ENCODE measurements around the gene SPEF1.

SPEF1 gene

DNA sequence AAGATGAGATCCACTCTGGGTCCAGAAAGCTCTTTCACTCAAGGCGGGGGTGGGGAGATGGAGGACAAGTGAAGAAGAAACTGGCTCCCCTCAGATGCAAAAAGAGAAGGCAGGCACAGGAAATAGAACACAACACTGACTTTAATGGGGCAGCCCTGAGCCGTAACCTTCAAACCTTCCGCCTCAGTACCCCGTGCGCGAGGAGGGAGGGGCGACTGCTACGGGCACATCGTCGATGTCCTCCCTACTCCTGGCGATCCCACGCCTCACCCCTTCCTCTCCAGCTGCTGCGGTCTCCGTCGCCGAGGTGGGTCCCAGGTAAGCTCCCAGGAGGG, 3.9 kb downstream of the SPEF1 start:
- in situ Hi-C loops (cut with HindIII; ENCODE audit: low pct_ligation_motif_present, low pct_unique_long_range_greater_than_20kb, low sequenced_read_pairs), result no loop called here

DNA sequence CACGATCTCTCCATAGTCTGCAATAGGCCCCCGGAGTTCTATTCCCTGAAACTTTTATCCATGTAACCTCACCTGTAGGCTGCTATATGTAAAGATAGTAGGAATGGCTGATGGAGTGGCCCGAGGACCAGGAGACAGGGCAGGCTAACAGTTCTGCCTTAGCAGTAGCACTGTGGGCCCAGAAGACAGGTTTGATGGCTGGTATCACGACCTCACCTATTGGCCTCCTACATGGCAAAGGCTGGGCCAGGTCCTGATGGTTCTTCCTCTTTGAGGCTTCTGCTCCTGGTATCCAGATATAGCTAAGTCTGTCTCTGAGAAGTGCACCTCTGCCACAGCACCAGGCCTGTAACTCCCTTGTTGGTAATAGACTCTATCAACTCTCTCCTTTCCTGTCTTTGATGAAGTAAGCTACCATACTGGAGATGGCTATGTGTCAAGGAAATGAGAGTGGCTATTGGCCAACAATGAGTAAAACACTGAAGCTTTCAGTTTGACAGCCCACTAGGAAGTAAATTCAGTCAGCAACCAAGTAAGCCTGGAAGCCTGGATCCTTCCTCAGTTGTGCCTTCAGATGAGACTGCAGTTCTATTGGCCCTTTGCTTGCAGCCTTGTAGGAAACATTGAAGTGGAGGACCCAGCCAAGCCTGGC, 5.7 kb downstream of the SPEF1 start:
- in situ Hi-C loops (cut with HindIII; ENCODE audit: low pct_ligation_motif_present, low pct_unique_long_range_greater_than_20kb, low sequenced_read_pairs), result no loop called here
- no peak for DNase-seq

More for the DNA sequence above, 3.9 kb downstream of the SPEF1 start:
- DNase-seq, result no peak

DNA sequence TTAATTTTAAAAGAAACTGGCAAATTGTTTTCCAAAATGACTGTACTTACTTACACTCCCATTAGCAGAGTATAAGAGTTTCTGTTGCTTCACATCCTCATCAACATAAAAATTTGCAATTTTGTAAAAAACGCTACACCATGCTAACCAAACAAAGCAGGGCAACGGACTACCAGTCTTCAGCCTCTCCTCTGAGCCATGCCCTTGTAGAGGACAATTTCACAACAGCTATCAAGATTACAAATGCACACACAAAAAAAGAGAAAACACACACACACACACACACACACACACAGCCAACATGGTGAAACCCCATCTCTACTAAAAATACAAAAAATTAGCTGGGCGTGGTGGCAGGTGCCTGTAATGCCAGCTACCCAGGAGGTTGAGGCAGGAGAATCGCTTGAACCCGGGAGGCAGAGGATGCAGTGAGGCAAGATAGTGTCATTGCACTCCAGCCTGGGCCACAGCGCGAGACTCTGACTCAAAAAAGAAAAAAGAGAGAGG, 9.6 kb downstream of the SPEF1 start:
- no peak for DNase-seq
- in situ Hi-C loops (cut with HindIII; ENCODE audit: low pct_ligation_motif_present, low pct_unique_long_range_greater_than_20kb, low sequenced_read_pairs), result no loop called here

DNA sequence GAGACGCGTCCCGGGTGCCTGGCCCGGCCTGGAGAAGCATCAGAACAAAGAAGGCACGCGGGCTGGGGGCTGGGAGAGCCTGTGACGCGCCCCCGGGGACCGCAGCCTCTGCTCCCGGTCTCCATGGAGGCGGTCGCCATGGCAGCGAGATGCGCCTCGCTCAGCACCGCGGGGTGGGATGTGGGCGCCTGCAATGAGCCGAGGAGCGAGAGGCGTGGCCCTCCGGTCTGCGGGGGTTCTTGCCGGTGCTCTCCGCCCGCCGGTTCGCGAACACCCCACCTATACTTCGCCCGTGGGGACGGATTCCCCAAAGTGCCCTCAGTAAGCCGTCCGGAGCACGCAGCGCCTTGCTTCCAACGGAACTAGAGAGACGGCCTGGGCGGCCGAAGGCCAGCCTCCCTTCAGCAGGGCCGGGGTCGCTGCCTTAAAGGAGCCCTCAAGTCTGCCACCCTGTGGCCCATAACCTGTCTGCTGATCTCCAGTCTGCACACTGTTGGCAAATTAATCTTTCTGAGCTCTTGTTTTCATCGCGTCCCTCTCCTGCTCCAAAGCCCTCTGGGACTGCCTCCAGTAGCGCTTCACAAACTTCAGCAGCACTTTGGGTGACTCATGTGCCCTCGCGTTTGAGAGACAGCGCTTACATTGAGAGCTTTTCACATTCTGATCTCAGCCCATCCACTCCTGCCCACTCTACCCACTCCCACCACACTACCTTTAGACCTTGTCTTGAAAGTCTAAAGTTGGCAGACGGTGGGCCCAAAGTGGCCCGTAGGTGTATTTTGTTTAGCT, 12.7 kb downstream of the SPEF1 start:
- DNase-seq, result peak; percentile 80
- in situ Hi-C loops (cut with HindIII; ENCODE audit: low pct_ligation_motif_present, low pct_unique_long_range_greater_than_20kb, low sequenced_read_pairs), result no loop called here

DNA sequence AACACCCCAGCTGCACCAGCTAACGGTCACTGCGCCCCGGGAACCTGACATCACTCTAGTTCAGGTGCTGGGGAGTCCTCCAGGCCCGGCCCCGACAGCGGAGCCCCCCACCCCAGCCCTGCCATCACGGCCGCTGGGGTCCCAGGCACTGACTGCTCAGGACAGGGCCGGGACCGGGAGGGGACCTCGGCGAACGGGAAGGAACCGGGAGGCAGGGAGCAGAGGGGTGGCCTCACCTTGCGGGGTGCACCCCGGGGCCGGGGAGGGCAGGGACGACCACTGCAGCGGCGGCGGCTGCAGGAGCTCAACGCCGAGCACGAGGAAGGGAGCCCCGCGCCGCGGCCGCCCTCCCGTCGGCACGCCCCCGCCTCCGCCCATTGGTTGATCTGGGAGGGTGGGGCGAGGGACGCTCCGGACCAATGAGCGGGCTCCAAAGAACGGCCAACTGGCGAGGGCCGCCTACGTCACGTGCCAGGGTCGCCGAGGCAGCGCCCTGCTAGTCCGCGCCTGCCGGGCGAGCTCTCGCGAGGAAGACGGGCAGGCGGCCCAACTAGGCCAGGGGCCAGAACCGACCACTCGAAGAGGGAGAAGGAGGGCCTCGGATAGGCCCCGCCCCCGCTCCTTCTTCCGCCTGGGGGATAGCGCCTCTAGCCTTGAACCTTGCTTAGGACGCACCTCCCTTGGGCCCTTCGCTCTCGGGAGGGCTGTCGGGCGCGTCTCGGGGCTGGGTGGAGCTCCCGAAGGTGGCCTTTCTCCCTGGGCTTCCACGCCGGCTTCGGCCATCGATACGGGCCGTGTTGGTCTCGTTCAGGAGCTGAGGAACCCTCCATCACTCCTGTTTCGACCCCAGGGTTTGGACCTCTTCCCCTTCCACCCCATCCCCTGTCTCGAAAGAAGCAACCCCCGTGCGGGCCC, 13.6 kb downstream of the SPEF1 start, which contains the start of gene ADISSP:
TSS of gene ADISSP (minus strand) at position 327 of the 915 bp plus-strand sequence. CDS start 7,653 bp downstream, outside the sequence.
- in situ Hi-C loops (cut with HindIII; ENCODE audit: low pct_ligation_motif_present, low pct_unique_long_range_greater_than_20kb, low sequenced_read_pairs), result no loop called here
- DNase-seq, result peak; percentile 96

DNA sequence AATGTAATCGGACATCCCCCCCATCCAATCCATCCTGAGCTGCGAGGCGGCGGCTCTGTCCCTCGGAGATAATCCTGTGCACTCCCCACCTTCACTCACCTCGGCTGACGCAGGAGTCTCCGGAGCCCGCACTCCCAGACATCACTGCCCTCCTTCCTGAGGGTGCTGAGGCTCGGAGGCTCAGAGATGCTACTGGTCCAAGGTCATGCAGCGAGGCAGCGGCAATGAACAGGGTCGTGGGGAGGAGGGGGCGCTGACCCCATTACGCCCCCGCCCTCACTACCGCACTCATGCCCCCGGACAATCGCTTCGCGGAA, 14.2 kb downstream of the SPEF1 start:
- peak; percentile 11 for DNase-seq
- in situ Hi-C loops (cut with HindIII; ENCODE audit: low pct_ligation_motif_present, low pct_unique_long_range_greater_than_20kb, low sequenced_read_pairs), result no loop called here

DNA sequence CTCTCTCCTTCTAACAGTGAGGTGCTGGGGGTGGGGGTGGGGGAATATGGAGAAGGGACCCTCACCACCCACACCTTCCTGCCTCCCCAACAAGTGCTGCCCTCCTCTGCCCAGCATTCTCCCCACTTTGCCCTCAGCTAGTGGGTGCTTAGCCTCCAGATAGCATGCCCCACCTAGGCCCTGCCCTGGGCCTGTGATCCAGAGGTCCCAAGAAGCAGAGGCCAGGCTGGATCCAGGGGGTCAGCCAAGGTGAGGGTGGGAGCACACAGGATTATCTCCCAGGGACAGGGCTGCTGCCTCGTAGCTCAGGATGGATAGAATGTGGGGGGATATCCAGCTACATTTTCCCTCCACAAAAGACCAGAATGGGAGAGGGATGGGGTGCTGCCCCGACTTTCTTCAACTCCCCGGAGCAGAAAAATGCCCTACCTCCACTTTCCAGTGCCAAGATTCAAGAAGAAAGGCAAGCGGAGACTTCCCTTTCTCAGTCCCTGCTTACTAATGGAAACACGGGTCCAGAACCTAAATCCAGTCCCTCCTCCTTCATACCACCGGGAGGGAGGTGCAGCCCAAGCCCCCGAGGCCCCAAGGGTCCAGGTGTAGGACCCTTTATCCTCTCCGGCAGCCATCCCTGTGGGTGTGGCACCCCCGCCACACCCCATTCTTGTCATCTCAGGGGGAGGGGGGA, 14.7 kb downstream of the SPEF1 start:
- in situ Hi-C loops (cut with HindIII; ENCODE audit: low pct_ligation_motif_present, low pct_unique_long_range_greater_than_20kb, low sequenced_read_pairs), result no loop called here
- DNase-seq, result no peak

DNA sequence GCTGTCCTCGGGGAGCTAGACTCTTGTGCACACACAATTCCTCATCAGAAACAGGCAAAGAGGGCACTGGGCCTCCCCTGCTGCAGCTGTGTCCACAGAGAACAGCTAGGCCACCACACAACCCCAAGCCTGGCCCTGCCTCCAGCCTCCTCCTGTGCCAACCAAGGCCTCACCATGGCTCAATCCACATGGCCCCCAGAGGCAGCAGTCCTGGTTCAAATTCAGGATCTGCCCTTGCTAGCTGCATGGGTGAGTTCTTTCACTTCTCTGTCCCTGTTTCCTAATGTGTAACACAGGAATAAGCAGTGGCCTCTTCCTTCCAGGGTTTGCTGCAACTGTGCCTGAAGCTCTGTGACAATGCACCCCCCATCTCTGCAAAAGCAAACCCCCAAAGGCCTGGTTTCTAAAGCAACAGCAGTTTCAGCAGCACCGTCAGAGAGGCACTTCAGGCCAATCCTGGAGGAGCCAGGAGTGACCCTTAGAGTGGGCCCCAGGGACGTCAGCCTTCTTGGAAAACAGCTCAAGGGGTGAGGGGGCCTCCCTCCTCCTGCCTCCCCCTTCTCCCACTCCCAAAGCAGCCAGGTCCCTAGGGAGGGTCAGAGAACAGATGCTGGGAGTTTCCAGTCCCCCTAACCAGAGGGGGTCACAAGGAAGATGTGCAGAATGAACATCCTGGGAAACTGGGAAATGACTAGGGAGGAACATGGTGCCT, 15.9 kb downstream of the SPEF1 start:
- in situ Hi-C loops (cut with HindIII; ENCODE audit: low pct_ligation_motif_present, low pct_unique_long_range_greater_than_20kb, low sequenced_read_pairs), result no loop called here

DNA sequence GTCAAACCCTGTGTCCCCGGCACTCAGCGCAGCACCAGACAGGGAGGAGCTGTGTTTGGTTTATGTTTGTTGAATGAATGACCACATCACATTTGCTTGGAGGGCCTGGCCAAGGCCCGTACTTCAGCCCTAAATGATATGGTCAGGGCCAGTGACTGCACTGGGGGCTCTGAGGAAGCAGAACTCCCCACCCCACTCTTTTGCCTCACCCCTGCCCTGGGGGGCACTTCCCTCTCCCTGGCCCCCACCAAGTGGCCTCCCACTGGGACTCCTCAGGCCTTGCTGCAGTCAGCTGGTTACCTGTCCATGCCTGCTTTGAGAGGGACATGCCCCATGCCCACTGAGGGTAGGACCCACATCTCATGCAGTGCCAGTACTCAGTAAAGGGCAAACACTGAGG, 16.6 kb downstream of the SPEF1 start:
- no peak for DNase-seq
- in situ Hi-C loops (cut with HindIII; ENCODE audit: low pct_ligation_motif_present, low pct_unique_long_range_greater_than_20kb, low sequenced_read_pairs), result no loop called here

More for the DNA sequence above, 15.9 kb downstream of the SPEF1 start:
- no peak for DNase-seq

DNA sequence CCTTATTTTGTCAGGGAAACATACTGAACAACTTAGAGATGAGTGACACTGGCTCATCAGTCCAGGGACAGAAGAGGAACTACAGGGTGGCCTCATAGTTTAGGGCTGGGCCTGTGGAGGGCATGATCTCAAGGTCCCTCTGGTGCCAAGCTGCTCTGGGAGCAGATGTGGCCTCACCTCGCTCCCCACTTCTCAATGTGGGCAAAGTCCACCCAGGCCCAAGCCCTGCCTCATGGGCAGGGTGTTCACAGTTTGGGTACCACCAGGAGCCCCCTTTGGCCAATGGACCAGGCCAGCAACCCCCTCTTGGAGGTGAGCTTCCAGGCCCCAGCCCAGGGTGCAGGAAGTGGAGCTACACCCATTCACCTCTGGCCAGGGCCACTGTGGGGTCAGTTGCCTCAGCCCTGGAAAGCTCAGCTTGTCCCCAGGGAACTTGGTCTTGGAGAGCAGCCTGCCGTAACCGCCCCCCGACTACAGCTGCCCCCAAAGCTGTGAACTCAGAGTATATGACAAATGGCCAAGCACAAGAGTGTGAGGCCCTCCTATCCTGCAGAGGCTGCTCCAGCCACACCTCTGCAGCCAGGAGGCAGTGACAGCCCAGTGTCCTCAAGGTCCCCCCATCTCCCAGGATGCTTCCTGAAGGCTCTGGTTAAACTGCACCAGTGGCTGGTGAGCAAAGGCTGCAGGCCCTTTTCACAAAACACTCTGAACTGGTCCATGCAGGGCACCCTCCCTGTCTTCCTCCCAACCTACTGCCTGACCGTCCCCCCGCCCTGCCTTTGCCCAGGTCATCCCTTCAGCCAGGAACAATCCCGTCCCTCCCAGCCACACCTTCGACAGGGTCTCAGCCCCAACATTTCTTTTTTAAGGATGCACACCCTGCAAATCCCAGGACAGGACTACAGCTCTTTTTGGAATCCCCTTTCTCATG, 17.3 kb downstream of the SPEF1 start:
- no peak for DNase-seq
- in situ Hi-C loops (cut with HindIII; ENCODE audit: low pct_ligation_motif_present, low pct_unique_long_range_greater_than_20kb, low sequenced_read_pairs), result no loop called here

DNA sequence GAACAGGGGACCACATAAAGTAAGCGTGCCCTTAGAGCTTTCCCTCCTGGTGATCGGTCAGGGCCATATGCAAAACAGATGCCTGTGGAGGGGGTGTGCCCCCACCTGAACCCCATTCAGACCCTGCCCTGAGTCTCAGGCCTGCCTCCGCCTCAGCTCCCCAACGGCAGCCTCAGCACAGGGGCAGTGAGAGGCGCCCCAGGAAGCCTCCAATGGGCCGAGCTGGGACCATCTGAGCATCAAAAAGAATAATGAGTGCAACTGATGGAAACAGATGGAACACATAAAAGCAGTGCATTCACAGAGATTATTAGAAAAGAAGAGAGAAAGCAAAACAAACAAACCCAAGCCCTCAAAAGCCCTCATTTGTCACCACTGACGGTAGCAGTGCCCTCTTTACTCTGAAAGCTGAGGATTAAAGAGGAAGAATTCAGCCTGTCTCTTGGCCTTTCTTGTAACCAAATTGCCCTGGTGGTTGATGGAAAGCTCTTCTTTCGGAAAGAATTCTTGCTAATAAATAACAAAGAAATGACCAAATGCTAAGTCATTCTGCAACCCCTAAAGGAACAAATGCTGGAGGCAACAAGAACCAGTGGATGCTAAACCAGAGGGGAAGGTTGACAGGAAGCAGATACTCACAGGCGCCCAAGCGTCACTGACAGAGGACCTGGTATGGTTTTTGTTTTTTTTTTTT, 20.4 kb downstream of the SPEF1 start:
- in situ Hi-C loops (cut with HindIII; ENCODE audit: low pct_ligation_motif_present, low pct_unique_long_range_greater_than_20kb, low sequenced_read_pairs), result no loop called here
- peak; percentile 39 for DNase-seq

DNA sequence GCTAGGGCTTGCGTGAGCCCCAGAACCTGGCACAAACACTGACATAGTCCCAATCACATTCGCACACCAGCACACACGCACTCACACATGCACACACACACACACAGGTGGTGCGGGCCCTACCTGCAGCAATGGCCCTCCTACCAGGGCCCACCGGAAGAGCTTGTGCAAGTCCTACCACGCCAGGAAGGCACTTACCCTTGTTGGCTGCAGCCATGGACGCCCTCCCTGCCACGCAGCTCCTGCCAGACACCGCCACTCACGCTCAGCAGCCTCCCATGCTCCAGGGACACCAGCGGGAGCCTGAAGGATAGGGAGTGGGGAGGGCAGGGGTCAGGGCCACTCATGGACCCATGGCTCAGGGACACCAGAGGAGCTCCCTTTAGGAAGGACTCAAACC, 21.4 kb downstream of the SPEF1 start:
- in situ Hi-C loops (cut with HindIII; ENCODE audit: low pct_ligation_motif_present, low pct_unique_long_range_greater_than_20kb, low sequenced_read_pairs), result no loop called here
- DNase-seq, result no peak

DNA sequence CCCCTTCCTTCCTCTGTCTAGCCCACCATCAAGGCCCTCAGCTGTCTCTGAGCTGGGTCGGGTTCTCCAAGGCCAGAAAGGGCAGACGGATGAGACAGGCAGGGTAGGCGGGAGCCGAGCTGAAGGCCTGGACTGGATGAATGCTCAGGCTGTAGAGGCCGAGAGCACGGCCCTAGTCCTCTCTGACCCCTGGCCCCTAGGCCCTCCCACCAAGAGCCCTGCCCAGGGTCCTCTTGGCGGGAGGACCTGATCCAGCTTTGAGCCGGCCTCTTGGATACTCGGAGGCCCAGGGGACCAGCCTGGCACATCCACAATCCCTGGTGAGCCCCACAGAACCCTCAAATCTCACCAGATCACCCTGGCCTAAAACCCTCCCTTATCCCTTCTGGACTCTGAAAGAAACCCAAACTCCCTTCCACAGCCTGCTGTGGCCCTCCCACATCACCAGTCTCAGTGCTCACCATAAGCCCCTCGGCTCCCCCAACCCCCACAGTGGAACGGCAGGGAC, 21.9 kb downstream of the SPEF1 start:
- in situ Hi-C loops (cut with HindIII; ENCODE audit: low pct_ligation_motif_present, low pct_unique_long_range_greater_than_20kb, low sequenced_read_pairs), result no loop called here

DNA sequence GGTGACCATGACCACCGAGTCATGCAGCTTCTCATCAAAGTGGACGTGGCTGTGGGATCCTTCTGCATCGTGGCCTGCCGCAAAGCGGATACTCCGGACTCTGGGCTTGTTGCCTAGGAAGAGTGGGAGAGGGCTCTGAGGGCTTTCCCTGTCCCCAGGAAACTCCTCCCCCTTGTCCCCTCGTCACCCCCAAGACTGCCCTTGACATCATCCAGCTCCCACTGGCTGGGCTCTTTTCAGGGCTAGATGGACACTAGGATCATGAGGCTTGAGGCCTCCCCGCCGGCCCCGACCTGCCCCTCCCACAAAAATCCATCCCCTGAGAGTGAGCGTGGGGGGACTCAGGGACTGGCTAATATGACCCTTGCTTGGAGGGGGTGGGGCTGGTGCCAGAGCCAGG, 22.7 kb downstream of the SPEF1 start:
- no peak for DNase-seq
- in situ Hi-C loops (cut with HindIII; ENCODE audit: low pct_ligation_motif_present, low pct_unique_long_range_greater_than_20kb, low sequenced_read_pairs), result no loop called here

More for the DNA sequence above, 21.9 kb downstream of the SPEF1 start:
- no peak for DNase-seq

DNA sequence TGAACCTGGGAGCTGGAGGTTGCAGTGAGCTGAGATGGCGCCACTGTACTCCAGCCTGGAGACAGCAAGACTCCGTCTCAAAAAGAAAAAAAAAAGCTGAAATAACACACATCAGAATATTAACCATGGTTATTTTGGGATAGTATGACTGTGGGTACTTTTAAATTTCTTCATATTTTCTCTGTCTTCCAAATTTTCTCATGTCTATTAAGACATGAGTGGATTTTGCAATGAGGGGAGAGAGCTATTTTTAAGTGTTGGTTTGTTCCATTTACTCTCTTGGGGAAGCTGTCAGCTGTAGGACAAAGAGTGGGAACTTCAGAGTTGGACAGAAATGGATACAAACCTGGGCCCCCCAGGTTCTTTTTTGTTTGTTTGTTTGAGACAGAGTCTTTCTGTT, 24.0 kb downstream of the SPEF1 start:
- DNase-seq, result no peak
- in situ Hi-C loops (cut with HindIII; ENCODE audit: low pct_ligation_motif_present, low pct_unique_long_range_greater_than_20kb, low sequenced_read_pairs), result no loop called here

DNA sequence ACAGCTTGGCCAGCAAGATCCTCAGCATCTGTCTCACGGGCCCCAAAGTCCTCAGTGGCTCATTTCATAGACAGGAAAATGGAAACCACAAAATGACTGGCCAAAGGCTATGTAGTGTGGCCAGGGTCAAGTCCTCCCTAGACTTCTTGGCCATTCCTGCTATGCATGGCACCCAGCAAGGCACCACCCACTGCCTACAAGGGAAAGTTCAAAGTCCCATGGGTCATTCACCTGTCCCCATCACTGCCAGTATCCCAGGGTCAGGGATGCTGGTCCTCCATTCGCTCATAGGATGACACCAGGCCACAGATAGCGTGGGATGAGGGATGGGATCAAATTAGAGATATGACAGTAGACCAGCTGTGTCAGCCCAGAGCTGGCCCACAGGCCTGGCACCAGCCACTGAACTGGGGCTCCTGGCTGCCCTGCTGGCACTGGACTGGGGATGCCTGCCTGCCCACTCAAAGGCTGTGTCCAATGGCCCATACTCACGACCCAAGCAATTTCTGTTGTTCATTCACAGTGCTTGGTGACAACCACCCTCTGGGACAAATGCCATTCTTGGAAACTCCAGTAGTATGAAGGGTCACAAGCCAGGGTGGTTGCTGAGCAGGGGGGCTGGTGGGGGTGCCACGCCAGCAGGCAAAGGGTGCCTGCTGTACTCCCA, 25.3 kb downstream of the SPEF1 start:
- in situ Hi-C loops (cut with HindIII; ENCODE audit: low pct_ligation_motif_present, low pct_unique_long_range_greater_than_20kb, low sequenced_read_pairs), result no loop called here
- DNase-seq, result no peak

Data from ACHN (cell line).